H1 (cell line): ENCODE measurements around the gene PEX1. TPM values are rescaled to one million over a fixed set of nuclear protein-coding genes. Genes with fewer than 3 reads are reported as not detected.

Source experiments
- CTCF ChIA-PET: fragments of 300-600 bp; sonication (Branson Sonifier 250); formaldehyde crosslinking; loops from one replicate; lab custom pipeline; 2021; ENCODE audit not compliant: partially characterized antibody; lab: Charles Lee
- POLR2A ChIA-PET: fragments of 300-600 bp; sonication (Branson Sonifier 250); formaldehyde crosslinking; loops from one replicate; lab custom pipeline; 2021; ENCODE audit warnings: inconsistent platforms; ENCODE audit not compliant: partially characterized antibody; lab: Charles Lee
- DNase-seq, 2 experiments: peaks; one replicate each; pipeline versions ENCODE4 v3.0.0 to v3.0.0-alpha.2; 2010 to 2022; ENCODE audit warnings: low spot score in 2 of 2, low read depth in 1 of 2, mixed read lengths in 1 of 2
- FAIRE-seq: peaks from 2 replicates; lab custom pipeline; 2011; peaks lifted over from hg19 to GRCh38; lab: Jason Lieb, UNC
- H2AFZ ChIP-seq: 2 replicates; pipeline ENCODE4 v1.8.1; 2012; ENCODE audit warnings: low read length, inconsistent platforms
- H2AK5ac ChIP-seq: 2 replicates; pipeline ENCODE4 v1.6.1; 2013; ENCODE audit warnings: low read depth, low read length
- H2BK120ac ChIP-seq: replicated peaks from 2 replicates; pipeline ENCODE3; 2013; ENCODE audit warnings: low read depth, low read length, inconsistent platforms
- H2BK12ac ChIP-seq: 2 replicates; pipeline ENCODE4 v1.6.1; 2013; ENCODE audit warnings: low read depth, low read length
- H2BK15ac ChIP-seq: 2 replicates; pipeline ENCODE4 v1.6.1; 2013; ENCODE audit warnings: low read length
- H2BK20ac ChIP-seq: 2 replicates; pipeline ENCODE4 v1.6.1; 2013; ENCODE audit warnings: low read length
- H2BK5ac ChIP-seq: 2 replicates; pipeline ENCODE4 v1.6.1; 2013; ENCODE audit warnings: low read depth, low read length
- H3K14ac ChIP-seq: 2 replicates; pipeline ENCODE4 v1.6.1; 2013; ENCODE audit warnings: inconsistent platforms; ENCODE audit not compliant: insufficient read length
- H3K18ac ChIP-seq: 2 replicates; pipeline ENCODE4 v1.6.1; 2013; ENCODE audit warnings: low read length; ENCODE audit errors: extremely low read depth
- H3K23ac ChIP-seq: 2 replicates; pipeline ENCODE4 v1.6.1; 2013; ENCODE audit warnings: inconsistent platforms; ENCODE audit not compliant: insufficient read length
- H3K23me2 ChIP-seq: 2 replicates; pipeline ENCODE4 v1.6.1; 2013; ENCODE audit warnings: low read depth, low read length
- H3K27ac ChIP-seq: 2 replicates; pipeline ENCODE4 v1.6.1; 2011; ENCODE audit warnings: low read depth, low read length, inconsistent platforms
- H3K27me3 ChIP-seq, 4 experiments: replicated peaks in 1 of 4; 1 replicate in 1 of 4; 2 replicates in 3 of 4; pipeline versions ENCODE4 v1.6.1 to v1.8.1; 2011 to 2013; ENCODE audit warnings: low read length in 3 of 4, mild to moderate bottlenecking in 3 of 4, inconsistent platforms in 2 of 4, mixed read lengths in 2 of 4, moderate library complexity in 1 of 4; ENCODE audit not compliant: control insufficient read depth in 3 of 4, insufficient read depth in 3 of 4; ENCODE audit errors: extremely low read depth in 1 of 4
- H3K36me3 ChIP-seq, 4 experiments: 2 replicates each; pipeline versions ENCODE4 v1.6.1 to v1.8.1; 2011 to 2013; ENCODE audit warnings: mild to moderate bottlenecking in 4 of 4, low read length in 3 of 4, moderate library complexity in 2 of 4, control low read depth in 1 of 4, inconsistent platforms in 1 of 4; ENCODE audit not compliant: insufficient read depth in 4 of 4, control insufficient read depth in 2 of 4
- H3K4ac ChIP-seq: replicated peaks from 2 replicates; pipeline ENCODE3; 2013; ENCODE audit warnings: low read length, low read depth, mixed read lengths, inconsistent platforms; ENCODE audit not compliant: insufficient read length
- H3K4me1 ChIP-seq, 4 experiments: replicated peaks in 1 of 4; 1 replicate in 1 of 4; 2 replicates in 3 of 4; pipeline versions ENCODE4 v1.6.1 to v1.8.1; 2011 to 2013; ENCODE audit warnings: low read length in 3 of 4, inconsistent platforms in 2 of 4, mixed read lengths in 1 of 4; ENCODE audit not compliant: insufficient read depth in 4 of 4, control insufficient read depth in 3 of 4
- H3K4me2 ChIP-seq, 2 experiments: 2 replicates each; pipeline versions ENCODE4 v1.6.1 to v1.8.1; 2011 to 2013; ENCODE audit warnings: low read depth in 2 of 2, low read length in 2 of 2, control low read depth in 1 of 2, inconsistent platforms in 1 of 2, mild to moderate bottlenecking in 1 of 2; ENCODE audit not compliant: insufficient read depth in 1 of 2
- H3K4me3 ChIP-seq, 4 experiments: fragments of 200-600, 300-600 bp in 1 of 4; sonication (generic), shearing (Covaris generic), sonication (Bioruptor Twin) in 1 of 4; 2 replicates each; pipeline versions ENCODE4 v1.5.1 to v1.8.1; 2011 to 2016; ENCODE audit warnings: low read length in 4 of 4, low read depth in 3 of 4, control low read depth in 2 of 4, inconsistent platforms in 2 of 4, mild to moderate bottlenecking in 2 of 4, mixed read lengths in 1 of 4, moderate library complexity in 1 of 4; ENCODE audit not compliant: insufficient read depth in 2 of 4; ENCODE audit errors: extremely low read depth in 1 of 4
- H3K56ac ChIP-seq: replicated peaks from 2 replicates; pipeline ENCODE3; 2013; ENCODE audit warnings: low read depth, mild to moderate bottlenecking, mixed read lengths, low read length, inconsistent platforms; ENCODE audit not compliant: insufficient read length
- H3K79me1 ChIP-seq: 2 replicates; pipeline ENCODE4 v1.6.1; 2013; ENCODE audit warnings: low read depth, low read length, control low read depth
- H3K79me2 ChIP-seq, 2 experiments: 2 replicates each; pipeline versions ENCODE4 v1.6.1 to v1.8.1; 2012 to 2013; ENCODE audit warnings: low read length in 2 of 2, mild to moderate bottlenecking in 2 of 2, inconsistent platforms in 1 of 2; ENCODE audit not compliant: insufficient read depth in 2 of 2, control insufficient read depth in 1 of 2
- H3K9ac ChIP-seq, 4 experiments: replicated peaks in 1 of 4; 1 replicate in 1 of 4; 2 replicates in 3 of 4; pipeline versions ENCODE4 v1.6.1 to v1.8.1; 2011 to 2013; ENCODE audit warnings: low read depth in 3 of 4, low read length in 3 of 4, control low read depth in 2 of 4, mild to moderate bottlenecking in 2 of 4, moderate library complexity in 2 of 4, inconsistent platforms in 1 of 4; ENCODE audit errors: extremely low read depth in 1 of 4
- H3K9me3 ChIP-seq, 2 experiments: 2 replicates each; pipeline versions ENCODE4 v1.6.1 to v1.8.1; 2012 to 2013; ENCODE audit warnings: mild to moderate bottlenecking in 2 of 2, moderate library complexity in 2 of 2, control low read depth in 1 of 2, inconsistent platforms in 1 of 2, low read depth in 1 of 2, low read length in 1 of 2, mixed read lengths in 1 of 2; ENCODE audit not compliant: insufficient read depth in 2 of 2
- H4K20me1 ChIP-seq, 2 experiments: replicated peaks in 1 of 2; 2 replicates each; pipeline versions ENCODE3 to v1.8.1; 2011 to 2013; ENCODE audit warnings: inconsistent platforms in 2 of 2, low read length in 2 of 2, mild to moderate bottlenecking in 1 of 2; ENCODE audit not compliant: insufficient read depth in 2 of 2, control insufficient read depth in 1 of 2
- H4K5ac ChIP-seq: 2 replicates; pipeline ENCODE4 v1.6.1; 2013; ENCODE audit warnings: low read length, low read depth, mixed read lengths, inconsistent platforms; ENCODE audit not compliant: insufficient read length
- H4K8ac ChIP-seq: 2 replicates; pipeline ENCODE4 v1.8.0; 2013; ENCODE audit warnings: mild to moderate bottlenecking, moderate library complexity, low read length, inconsistent platforms; ENCODE audit not compliant: insufficient read depth; ENCODE audit errors: extremely low read depth
- H4K91ac ChIP-seq: replicated peaks from 2 replicates; pipeline ENCODE3; 2013; ENCODE audit warnings: low read length, mixed read lengths, inconsistent platforms; ENCODE audit not compliant: insufficient read length
- ASH2L ChIP-seq: fragments of 200-600, 300-600 bp; sonication (generic); IDR thresholded peaks from one replicate; pipeline ENCODE4 v1.7.1; 2017; ENCODE audit warnings: low read length
- BACH1 ChIP-seq: IDR thresholded peaks from 2 replicates; pipeline ENCODE4 v1.6.1; 2012; ENCODE audit warnings: low read length, improper control_type of control experiment
- BCL11A ChIP-seq, 2 experiments: IDR thresholded peaks; one replicate each; pipeline ENCODE4 v1.6.1; 2011; ENCODE audit warnings: low read depth in 2 of 2, low read length in 2 of 2, mild to moderate bottlenecking in 2 of 2
- JUND ChIP-seq: IDR thresholded peaks from 2 replicates; pipeline ENCODE4 v1.6.1; 2011; ENCODE audit warnings: mild to moderate bottlenecking, improper control_type of control experiment, low read length
- NANOG ChIP-seq: IDR thresholded peaks from 2 replicates; pipeline ENCODE4 v1.6.1; 2011; ENCODE audit warnings: low read length, low read depth, mild to moderate bottlenecking, inconsistent platforms; ENCODE audit not compliant: insufficient read depth, poor library complexity, severe bottlenecking
- RNF2 ChIP-seq: fragments of 200-900, 300-1000 bp; sonication (generic); IDR thresholded peaks from 2 replicates; pipeline ENCODE4 v1.7.1; 2016; ENCODE audit warnings: borderline replicate concordance, low read depth, mild to moderate bottlenecking, antibody characterized with exemption, low read length; ENCODE audit not compliant: poor library complexity, severe bottlenecking; ENCODE audit errors: missing control alignments
- ZNF274 ChIP-seq: IDR thresholded peaks from 2 replicates; pipeline ENCODE4 v1.7.0; 2012; ENCODE audit warnings: low read length, borderline replicate concordance; ENCODE audit errors: extremely low read depth
- WGBS, 2 experiments: shearing (Covaris generic) in 1 of 2; methylation state at CpG; one replicate each; pipeline versions ENCODE4 v1.1.6 to v1.1.7; 2013 to 2015; ENCODE audit warnings: low lambda C conversion rate in 2 of 2, mixed read lengths in 2 of 2, inconsistent platforms in 1 of 2, low coverage in 1 of 2, missing lambda C conversion rate in 1 of 2; ENCODE audit not compliant: insufficient replicate concordance in 2 of 2, insufficient coverage in 1 of 2, insufficient read length in 1 of 2; ENCODE audit errors: extremely low coverage in 1 of 2, missing lambda C conversion rate in 1 of 2; 5-methylcytosine and 5-hydroxymethylcytosine counted together
- polyA plus RNA-seq, 7 experiments: library from polyadenylated mRNA; depleted of rRNA in 3 of 7; stranded (reverse) in 5 of 7; unstranded in 2 of 7; fragments of >200 nt in 5 of 7; fragments of 200-250 nt in 2 of 7; gene quantifications; 1 replicate in 5 of 7; 2 replicates in 1 of 7; 4 replicates in 1 of 7; pipeline versions ENCODE4 v1.2.1 to v1.2.3, GENCODE V29; 2011 to 2013; ENCODE audit warnings: missing spikeins in 2 of 7, mixed read lengths in 2 of 7
- total RNA-seq: library from RNA; stranded (reverse); fragmentation: NEBNext Ultra II Directional; extraction: Animal tissue kit (Norgen Biotek cat#: 25700); gene quantifications from 2 replicates; pipeline ENCODE4 v1.2.1, GENCODE V29; 2021

Gene PEX1
- total and polyA plus RNA-seq, 2 of the 8 experiments (the other 6 are each of a cell fraction or from before 2014, with no cell fraction given): 16.4 to 23.9 TPM

DNA sequence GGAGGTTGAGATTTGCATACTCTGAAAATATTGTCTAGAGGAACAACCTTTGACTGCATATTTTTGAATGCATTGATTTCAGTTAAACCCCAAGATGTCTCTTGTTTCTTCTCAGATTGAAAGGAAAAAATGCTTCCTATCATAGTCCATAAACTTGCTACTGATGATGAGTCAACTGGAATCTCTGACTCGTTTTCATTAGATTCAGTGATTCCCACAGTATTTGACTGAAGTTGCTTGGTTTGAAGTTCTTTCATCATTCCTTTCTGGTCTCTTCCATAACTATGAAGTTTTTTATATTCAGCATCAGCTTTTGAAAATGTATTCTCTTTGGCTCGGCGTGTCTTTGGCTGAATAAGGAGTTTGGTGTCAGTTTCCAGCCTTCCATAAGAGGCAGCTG is 10.7 kb downstream of the PEX1 start:
- Histone ChIP-seq H3K14ac (no peak overlapping the region), H3K79me2 (no peaks in the 10 kb centered on the region), H3K4me2 (no peak overlapping the region), H4K20me1 (peaks cover 0 to 1% of the 10 kb centered on the region in 2 experiments), H3K9me3 (no peaks in the 10 kb centered on the region), H2AK5ac (no peak overlapping the region), H3K27ac (no peak overlapping the region), H3K4ac (no peak overlapping the region), H3K79me1 (0 out of 2 replicates have a peak, but pooled peaks cover 2% of the 10 kb centered on the region), H3K36me3 (peaks cover 0 to 18% (median 11%) of the 10 kb centered on the region in 4 experiments; a peak in 4 of 8 replicates), H3K18ac (no peak overlapping the region), H3K4me3 (no peak overlapping the region), H2BK12ac (no peak overlapping the region), H2BK20ac (no peak overlapping the region), H3K9ac (no peak overlapping the region), H3K27me3 (no peaks in the 10 kb centered on the region), H2BK5ac (no peak overlapping the region), H2BK120ac (no peak overlapping the region), H2BK15ac (no peak overlapping the region), H4K5ac (no peak overlapping the region), H3K4me1 (no peaks in the 10 kb centered on the region), H2AFZ (no peak overlapping the region), H4K91ac (no peak overlapping the region), H3K56ac (no peak overlapping the region), H4K8ac (no peak overlapping the region), H3K23ac (no peak overlapping the region), H3K23me2 (no peaks in the 10 kb centered on the region)
- CTCF ChIA-PET: interaction anchor here (0.7 to 2.7 kb wide), 2 partner anchors 11 to 368 kb away, joined by 3 to 12 read pairs; partner anchors contain the start of genes PEX1 and RBM48
- no peak for TF ChIP-seq RNF2
- no peak for TF ChIP-seq ZNF274
- TF ChIP-seq BCL11A (IDR thresholded peaks at IDR 0.05; ENCODE audit: low read depth in 2 of 2, low read length in 2 of 2): no peak
- no peak for TF ChIP-seq ASH2L
- no peak for TF ChIP-seq NANOG
- TF ChIP-seq BACH1: no peak
- TF ChIP-seq JUND: no peak
- DNase-seq (no peak), FAIRE-seq (no peak)
- 95% methylated on average over 3 of the region's 3 CpGs; no CpG with 5 or more reads in 1 of the 2 experiments for WGBS, 2 experiments
- POLR2A ChIA-PET: no interaction called here
